Vagina (tissue), 2 donors: ENCODE data around the gene CES1.

Experiments
- CTCF ChIP-seq, 3 experiments: fragments of 450-650 bp in 2 of 3; fragments of 200-600 bp in 1 of 3; sonication (generic) in 1 of 3; IDR thresholded peaks; one replicate each; pipeline ENCODE4 v1.5.1; 2017 to 2019; ENCODE audit warnings: antibody characterized with exemption in 3 of 3, mild to moderate bottlenecking in 2 of 3, moderate library complexity in 2 of 3
- POLR2AphosphoS5 ChIP-seq, 2 donors: sonication (generic); formaldehyde crosslinking; IDR thresholded peaks; one replicate each; pipeline ENCODE4 v1.9.0; 2017; ENCODE audit warnings: antibody characterized with exemption in 2 of 2, mild to moderate bottlenecking in 2 of 2, low read depth in 1 of 2; ENCODE audit not compliant: insufficient read depth in 1 of 2

GRCh38 chr16:55779402-55780094 is 53.3 kb downstream of the CES1 start:
- no peak for TF ChIP-seq CTCF (IDR thresholded peaks at IDR 0.05)
- TF ChIP-seq POLR2AphosphoS5 (IDR thresholded peaks at IDR 0.05; ENCODE audit: insufficient read depth in 1 of 2, low read depth in 1 of 2): no peak
